GM19467 (cell line): ENCODE data around the gene STXBP6.
"Not testable (repeated sequence)": the region's sequence is repeated elsewhere in the genome, so short reads cannot be mapped to it uniquely, and the experiment has no call there.

Source experiments
- ATAC-seq: cut with Tn5 transposase; IDR thresholded peaks from one replicate; pipeline ENCODE4 v1.9.1; 2021; ENCODE audit warnings: mild to moderate bottlenecking, moderate library complexity; ENCODE audit not compliant: unreplicated experiment

Gene STXBP6

DNA sequence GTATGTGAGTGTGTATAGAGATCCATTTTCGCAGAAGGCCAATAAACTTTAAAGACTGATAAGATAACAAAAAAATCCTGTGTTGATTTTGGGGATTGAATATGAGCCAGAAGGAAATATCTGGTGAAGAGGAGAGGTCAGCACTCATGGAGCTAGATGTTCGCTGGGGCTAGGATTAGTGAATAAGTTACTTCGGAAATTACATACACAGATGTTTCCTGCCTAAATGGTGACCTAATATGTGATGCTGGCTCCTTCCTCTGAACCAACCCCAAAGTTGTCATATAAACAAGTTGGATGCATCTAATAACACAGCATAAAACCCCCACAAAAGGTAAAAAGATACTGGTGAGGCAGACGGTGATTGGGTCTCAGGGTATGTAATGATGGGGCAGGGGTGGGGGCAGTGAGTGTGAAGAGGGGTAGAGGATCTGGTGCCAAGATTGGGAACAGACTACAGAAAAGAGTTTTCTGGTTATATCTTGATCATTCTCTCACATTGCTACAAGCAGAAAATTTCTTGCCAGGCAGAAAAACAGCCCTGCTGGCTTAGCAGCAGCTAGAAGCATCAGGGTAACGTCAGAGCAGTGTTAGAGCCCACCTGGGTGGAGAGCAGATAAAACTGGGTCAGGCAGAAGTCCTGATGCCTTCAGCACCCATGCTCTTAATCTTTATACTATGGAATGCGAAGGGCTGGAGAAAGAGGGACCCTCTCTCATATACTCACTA lies 275.6 kb downstream of the STXBP6 start:
- ATAC-seq = no peak

DNA sequence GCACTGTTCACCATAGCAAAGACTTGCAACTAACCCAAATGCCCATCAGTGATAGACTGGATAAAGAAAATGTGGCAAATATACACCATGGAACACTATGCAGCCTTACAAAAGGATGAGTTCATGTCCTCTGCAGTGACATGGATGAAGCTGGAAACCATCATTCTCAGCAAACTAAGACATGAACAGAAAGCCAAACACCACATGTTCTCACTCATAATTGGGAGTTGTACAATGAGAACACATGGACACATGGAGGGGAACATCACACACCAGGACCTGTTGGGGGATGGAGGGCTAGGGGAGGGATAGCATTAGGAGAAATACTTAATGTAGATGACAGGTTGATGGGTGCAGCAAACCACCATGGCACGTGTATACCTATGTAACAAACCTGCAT lies 276.4 kb downstream of the STXBP6 start:
- ATAC-seq = not testable (repeated sequence)

DNA sequence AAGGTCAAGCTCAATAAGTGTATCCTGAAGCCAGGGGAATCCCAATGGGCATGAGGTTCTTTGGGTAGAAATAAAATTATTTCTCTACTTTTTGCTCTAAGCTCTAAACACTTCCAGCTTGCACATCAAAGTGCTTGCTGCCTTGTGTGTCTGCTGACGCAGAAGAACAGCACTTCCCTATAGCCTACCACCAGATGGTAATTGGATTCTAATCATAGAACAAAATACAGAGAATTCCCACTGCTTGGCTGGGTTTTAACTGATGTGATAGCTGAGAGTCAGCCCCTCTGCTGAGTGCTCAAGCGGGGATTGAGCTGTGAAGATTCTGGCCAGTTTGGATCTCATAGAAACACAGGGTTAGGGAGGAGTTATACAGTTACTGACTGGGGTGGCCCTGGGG lies 283.5 kb downstream of the STXBP6 start:
- no peak for ATAC-seq

DNA sequence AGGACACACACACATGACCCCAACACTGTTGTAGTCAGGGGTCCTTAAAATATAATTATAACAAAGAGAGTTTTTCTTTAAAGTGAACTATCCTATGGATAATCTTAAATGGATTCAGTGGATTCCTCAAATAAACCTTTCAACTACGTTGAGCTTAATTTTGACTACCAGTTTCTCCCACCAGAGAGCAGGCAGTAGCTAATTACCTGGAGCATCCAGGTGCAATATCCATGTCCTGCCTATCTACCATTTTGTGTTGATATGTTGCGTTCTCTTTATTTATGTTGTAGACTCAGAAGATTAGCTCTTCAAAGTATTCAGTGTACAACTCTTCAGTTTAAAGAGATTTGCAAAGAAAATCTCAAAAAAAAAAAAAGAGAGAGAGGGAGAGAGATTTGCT lies 288.8 kb downstream of the STXBP6 start:
- ATAC-seq = no peak
